OCI-LY7 (cell line): ENCODE results near the gene SCAMP3. TPM values are rescaled to one million over a fixed set of nuclear protein-coding genes. Genes with fewer than 3 reads are reported as not detected.
"Not testable (repeated sequence)": the region's sequence is repeated elsewhere in the genome, so short reads cannot be mapped to it uniquely, and the experiment has no call there.

Source experiments
- BruUV-seq: library from RNA; stranded (reverse); fragments of 400-500 nt; replicated peaks from 2 replicates; lab custom pipeline; 2021; lab: Mats Ljungman, UMichigan
- CTCF ChIA-PET: fragments of 300-600 bp; sonication (Branson Sonifier 250); formaldehyde crosslinking; loops from one replicate; lab custom pipeline; 2022; ENCODE audit warnings: antibody characterized with exemption; ENCODE audit not compliant: unreplicated experiment; lab: Charles Lee
- POLR2A ChIA-PET: fragments of 300-600 bp; sonication (Branson Sonifier 250); formaldehyde crosslinking; loops from one replicate; lab custom pipeline; 2022; ENCODE audit warnings: antibody characterized with exemption; lab: Charles Lee
- DNase-seq: peaks from one replicate; pipeline ENCODE4 v3.0.0-alpha.2; 2015; ENCODE audit warnings: low spot score
- H2AFZ ChIP-seq: fragments of 200-600 bp; sonication (generic), shearing (Covaris generic); 2 replicates; pipeline ENCODE4 v1.6.1; 2014; ENCODE audit warnings: mild to moderate bottlenecking, antibody characterized with exemption, low read length, moderate library complexity
- H3K27ac ChIP-seq: fragments of 200-600 bp; sonication (generic); 2 replicates; pipeline ENCODE4 v1.5.1; 2014; ENCODE audit warnings: mixed run types, low read depth, mild to moderate bottlenecking, moderate library complexity, low read length, inconsistent platforms; ENCODE audit not compliant: poor library complexity, severe bottlenecking
- H3K36me3 ChIP-seq: fragments of 200-600 bp; sonication (generic); 2 replicates; pipeline ENCODE4 v1.6.1; 2014; ENCODE audit warnings: mild to moderate bottlenecking, antibody characterized with exemption, low read length, moderate library complexity, mixed read lengths; ENCODE audit not compliant: insufficient read depth
- H3K4me1 ChIP-seq: fragments of 200-600 bp; sonication (generic); 2 replicates; pipeline ENCODE4 v1.5.1; 2014; ENCODE audit warnings: mild to moderate bottlenecking, low read length; ENCODE audit not compliant: insufficient read depth, poor library complexity, severe bottlenecking
- H3K4me2 ChIP-seq: fragments of 200-600 bp; sonication (generic); 2 replicates; pipeline ENCODE4 v1.6.1; 2014; ENCODE audit warnings: mild to moderate bottlenecking, low read length
- H3K4me3 ChIP-seq: fragments of 200-600 bp; sonication (generic); 2 replicates; pipeline ENCODE4 v1.5.1; 2014; ENCODE audit warnings: mild to moderate bottlenecking, low read depth, low read length; ENCODE audit not compliant: poor library complexity, severe bottlenecking
- H3K79me2 ChIP-seq: fragments of 200-600 bp; sonication (generic); 2 replicates; pipeline ENCODE4 v1.6.1; 2016; ENCODE audit warnings: low read depth, mild to moderate bottlenecking, low read length, moderate library complexity, mixed read lengths; ENCODE audit not compliant: insufficient read depth
- H3K9me2 ChIP-seq: fragments of 200-600 bp; sonication (generic); 2 replicates; pipeline ENCODE4 v1.6.1; 2016; ENCODE audit warnings: mild to moderate bottlenecking, low read length, mixed read lengths; ENCODE audit not compliant: insufficient read depth
- H3K9me3 ChIP-seq: fragments of 200-600 bp; sonication (generic); 2 replicates; pipeline ENCODE4 v1.6.1; 2014; ENCODE audit warnings: mild to moderate bottlenecking, mixed run types, low read length, mixed read lengths
- H4K20me1 ChIP-seq: fragments of 200-600 bp; sonication (generic); 2 replicates; pipeline ENCODE4 v1.6.1; 2014; ENCODE audit warnings: mild to moderate bottlenecking, antibody characterized with exemption, low read length, moderate library complexity, mixed read lengths; ENCODE audit not compliant: insufficient read depth
- CTCF ChIP-seq: fragments of 200-600 bp; sonication (generic); conservative IDR thresholded peaks from 2 replicates; pipeline ENCODE4 v1.5.1; 2014; ENCODE audit warnings: mild to moderate bottlenecking, antibody characterized with exemption, low read length, moderate library complexity, mixed read lengths
- EZH2phosphoT487 ChIP-seq: fragments of 200-600 bp; sonication (generic); IDR thresholded peaks from 2 replicates; pipeline ENCODE4 v1.6.1; 2018; ENCODE audit warnings: low read depth, borderline replicate concordance, mild to moderate bottlenecking, mixed run types, antibody characterized with exemption, low read length, moderate library complexity, mixed read lengths
- intact Hi-C: fragments of 100-400 bp; cut with micrococcal nuclease; formaldehyde crosslinking; loops from one replicate; pipeline ENCODE4 v1.10.0; 2022; ENCODE audit not compliant: unreplicated experiment
- total RNA-seq, 2 experiments: library from RNA; depleted of rRNA in 1 of 2; stranded (reverse); fragments of >200 nt in 1 of 2; shearing (Covaris generic) in 1 of 2; gene quantifications; 2 replicates each; pipeline ENCODE4 v1.2.3, GENCODE V29; 2014 to 2022

Gene SCAMP3
- total RNA-seq, 2 experiments from 2014 or later: 58.3 to 74.7 TPM

- Histone ChIP-seq H3K36me3 (no peaks in the 10 kb centered on the region), H3K9me3 (no peaks in the 10 kb centered on the region), H3K27ac (no peak overlapping the region), H4K20me1 (no peaks in the 10 kb centered on the region), H3K79me2 (no peaks in the 10 kb centered on the region), H3K4me3 (no peak overlapping the region), H3K9me2 (no peaks in the 10 kb centered on the region), H3K4me2 (no peak overlapping the region), H2AFZ (no peak overlapping the region), H3K4me1 (peaks cover 17% of the 10 kb centered on the region)
- ChIA-PET POLR2A (no interaction called here), CTCF (no interaction called here)
- intact Hi-C loops: no loop called here
- no TSS peak for BruUV-seq
- no peak for TF ChIP-seq CTCF
- no peak for TF ChIP-seq EZH2phosphoT487
- DNase-seq: no peak
Observed at GRCh38 chr1:155294520-155295182, 32.5 kb upstream of the SCAMP3 start.

GRCh38 chr1:155293086-155293749, 31.1 kb upstream of the SCAMP3 start:
- intact Hi-C loops: no loop called here
- Histone ChIP-seq H4K20me1 (no peaks in the 10 kb centered on the region), H3K27ac (no peak overlapping the region), H3K36me3 (no peaks in the 10 kb centered on the region), H3K4me1 (peaks cover 17% of the 10 kb centered on the region), H2AFZ (no peak overlapping the region), H3K79me2 (no peaks in the 10 kb centered on the region), H3K4me2 (no peak overlapping the region), H3K9me3 (no peaks in the 10 kb centered on the region), H3K4me3 (no peak overlapping the region), H3K9me2 (no peaks in the 10 kb centered on the region)
- DNase-seq: no peak
- no TSS peak for BruUV-seq
- no peak for TF ChIP-seq EZH2phosphoT487
- TF ChIP-seq CTCF: no peak
- POLR2A ChIA-PET: interaction anchor here (0.7 to 1.3 kb wide), 2 partner anchors 20 to 1303 kb away, joined by 3 to 4 read pairs; partner anchors contain the start of gene CLK2
- CTCF ChIA-PET: interaction anchor here (0.6 kb wide), 1 partner anchor 233 kb away, joined by 7 read pairs; no protein-coding TSS in a partner anchor

- H3K4me2 ChIP-seq, H3K79me2 ChIP-seq, H3K27ac ChIP-seq, BruUV-seq, H4K20me1 ChIP-seq, H3K4me3 ChIP-seq, CTCF ChIA-PET, H3K9me3 ChIP-seq, H3K9me2 ChIP-seq, H3K4me1 ChIP-seq, H2AFZ ChIP-seq, DNase-seq, intact Hi-C loops, POLR2A ChIA-PET, H3K36me3 ChIP-seq: not testable (repeated sequence)
Observed at GRCh38 chr1:155291006-155291405, 28.8 kb upstream of the SCAMP3 start.
